ENCODE data around the gene C3orf18. TPM values are rescaled to one million over a fixed set of nuclear protein-coding genes. Genes with fewer than 3 reads are reported as not detected.
A peak's percentile ranks its signal among the peaks of the same experiment; 100 is the strongest.

C3orf18 gene
- total RNA-seq, 5 donors from 2014 or later (not counting 1 experiment from before 2014, with no cell fraction given): 15.3 to 24.7 (median 19.5) TPM

DNA sequence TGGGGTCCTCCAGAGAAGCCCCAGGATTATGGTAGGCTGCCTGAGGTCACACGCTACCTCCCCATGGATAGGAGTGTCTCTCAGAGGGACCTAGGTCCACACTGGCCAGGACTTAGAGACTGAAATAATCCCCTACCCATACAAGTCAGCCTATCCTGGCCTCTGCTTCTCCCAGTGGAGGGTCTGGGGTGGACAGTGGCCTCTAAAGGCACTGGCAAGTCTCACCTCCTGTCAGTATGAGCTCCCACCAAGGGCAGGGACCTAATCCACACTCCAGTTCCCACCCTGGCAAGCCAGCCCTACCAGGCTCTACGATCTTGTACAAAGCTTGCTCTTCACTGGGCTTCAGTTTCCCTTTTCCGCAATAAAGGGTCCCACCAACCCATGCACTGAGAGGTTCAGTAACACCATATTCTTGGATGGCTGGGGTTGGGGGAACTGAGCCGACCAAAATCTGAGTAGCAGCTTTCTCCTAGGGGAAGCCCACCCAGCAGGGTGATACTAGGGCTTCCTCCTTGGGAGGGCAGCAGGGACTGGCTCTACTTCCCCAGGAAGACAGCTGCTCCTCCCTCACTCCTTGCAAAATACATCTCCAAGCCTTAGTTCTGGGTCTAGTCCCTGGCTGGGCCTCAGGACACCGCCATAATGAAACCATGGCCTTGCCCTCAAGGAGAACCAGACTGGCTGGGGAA is 41.7 kb upstream of the C3orf18 start:
- H3K4me1 ChIP-seq (ENCODE audit: control insufficient read depth in 1 of 2, extremely low read depth in 1 of 2, insufficient read depth in 2 of 2, low read length in 2 of 2): peaks cover 58 to 96% of the 10 kb centered on the region in 2 experiments
- Mint-ChIP-seq H3K4me1 (peaks cover 82 to 86% (median 84%) of the 10 kb centered on the region in 3 donors), H3K27ac (peak overlapping the region; percentile 99 to 100), H3K27me3 (no peaks in the 10 kb centered on the region), H3K9me3 (no peaks in the 10 kb centered on the region), H3K36me3 (peaks cover 66% of the 10 kb centered on the region), H3K4me3 (peak overlapping the region; percentile 80 to 96 (median 93))
- no peak for DNase-seq
- H3K27ac ChIP-seq (ENCODE audit: low read length): peak overlapping the region; percentile 58
- peaks cover 3 to 63% of the 10 kb centered on the region in 2 donors for H3K36me3 ChIP-seq (ENCODE audit: control insufficient read depth in 2 of 2, extremely low read depth in 1 of 2, insufficient read depth in 1 of 2, low read length in 1 of 2)
- ChIA-PET CTCF (interaction anchor here (0.6 to 7.8 kb wide), 8 partner anchors 8 to 277 kb away, joined by 3 to 96 read pairs (median 10); partner anchors contain the start of genes C3orf18 (in 2 of the 2) and HEMK1 (in 1 of the 2)), POLR2A (interaction anchor here (0.7 to 1.7 kb wide), 4 partner anchors 16 to 1788 kb away, joined by 4 to 8 read pairs (median 5); no protein-coding TSS in a partner anchor)
- ATAC-seq (replicated peaks in 1 of 4): no peak
- no peaks in the 10 kb centered on the region for H3K27me3 ChIP-seq (replicated peaks in 1 of 2; ENCODE audit: control insufficient read depth in 2 of 2, extremely low read depth in 1 of 2, insufficient read depth in 2 of 2, low read length in 1 of 2)
- H3K4me3 ChIP-seq (ENCODE audit: control insufficient read depth in 1 of 2, extremely low read depth in 1 of 2, low read length in 1 of 2): peak overlapping the region; percentile 82 to 93
- no peaks in the 10 kb centered on the region for H3K9me3 ChIP-seq
- 0% methylated on average over 1 of the region's 5 CpGs for WGBS (ENCODE audit: insufficient coverage)

DNA sequence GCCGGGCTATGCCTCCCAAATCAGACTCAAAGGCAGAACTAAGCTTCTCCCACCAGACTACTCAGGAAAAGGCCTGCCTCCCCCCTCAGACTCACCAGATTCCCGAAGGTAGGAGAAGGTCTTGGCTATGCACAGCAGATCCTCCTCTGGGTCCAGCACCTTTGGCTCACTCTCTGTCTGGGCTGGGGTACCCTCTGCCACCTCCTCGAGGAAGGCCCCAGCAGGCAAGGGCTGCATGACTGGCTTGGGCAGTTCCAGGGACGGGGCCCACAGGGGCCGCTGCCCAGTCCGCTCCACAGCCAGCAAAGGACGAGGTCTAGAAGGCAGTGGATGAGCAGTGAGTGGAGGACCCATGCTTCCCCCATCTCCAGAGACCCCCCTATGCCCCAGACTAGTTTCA is 40.7 kb upstream of the C3orf18 start:
- no peak for ATAC-seq (replicated peaks in 1 of 4)
- H3K36me3 Mint-ChIP-seq: peaks cover 75% of the 10 kb centered on the region
- WGBS (ENCODE audit: insufficient coverage): 21% methylated on average over 3 of the region's 7 CpGs

DNA sequence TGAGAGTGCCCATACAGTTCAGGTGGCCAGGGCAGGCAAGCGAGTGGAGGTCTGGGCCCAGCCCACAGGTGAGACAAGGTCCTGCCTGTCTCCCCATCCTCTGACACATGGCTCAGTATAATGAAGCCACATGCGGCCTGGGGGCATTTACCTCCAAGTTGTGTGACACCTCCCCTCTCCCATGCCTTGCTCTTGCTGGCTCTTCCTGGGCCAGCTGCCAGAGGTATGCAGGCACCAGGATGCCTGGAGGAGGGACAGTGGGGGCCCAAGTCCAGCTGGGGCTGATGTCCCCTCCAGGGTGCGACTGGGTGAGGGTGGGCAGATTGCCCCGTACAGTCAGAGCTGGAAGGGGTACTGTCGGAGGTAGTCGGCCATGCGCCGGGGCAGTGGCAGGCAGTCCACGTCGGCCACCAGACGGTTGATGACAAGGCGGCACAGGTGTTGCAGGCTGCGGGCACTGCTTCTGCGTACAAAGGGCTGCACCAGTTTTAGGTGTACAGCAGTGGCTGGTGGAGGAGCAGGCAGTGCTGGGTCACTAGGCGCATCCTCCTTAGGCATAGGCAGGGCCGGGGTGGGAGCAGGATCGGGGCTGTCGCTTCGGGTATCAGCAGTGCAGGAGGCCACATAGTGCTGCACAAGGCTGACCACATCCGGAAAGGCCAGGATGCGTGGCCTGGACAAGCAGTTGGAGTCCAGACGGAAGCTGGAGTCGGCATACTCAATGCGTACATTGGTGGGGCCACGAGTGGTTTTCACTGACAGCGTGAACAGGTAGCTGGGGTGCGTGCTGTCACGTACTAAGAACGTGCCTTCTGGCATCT is 39.9 kb upstream of the C3orf18 start:
- peaks cover 54 to 96% of the 10 kb centered on the region in 2 experiments for H3K4me1 ChIP-seq (ENCODE audit: control insufficient read depth in 1 of 2, extremely low read depth in 1 of 2, insufficient read depth in 2 of 2, low read length in 2 of 2)
- H3K36me3 Mint-ChIP-seq: peaks cover 75% of the 10 kb centered on the region
- no peaks in the 10 kb centered on the region for H3K27me3 ChIP-seq (replicated peaks in 1 of 2; ENCODE audit: control insufficient read depth in 2 of 2, extremely low read depth in 1 of 2, insufficient read depth in 2 of 2, low read length in 1 of 2)
- H3K27ac ChIP-seq (ENCODE audit: low read length): peak overlapping the region; percentile 58
- 41% methylated on average over 28 of the region's 29 CpGs for WGBS (ENCODE audit: insufficient coverage)
- ATAC-seq (replicated peaks in 1 of 4) (no peak), DNase-seq (no peak)
- CTCF ChIA-PET: interaction anchor here (0.8 to 3.5 kb wide), 2 partner anchors 16 to 35 kb away, joined by 3 to 13 read pairs; no protein-coding TSS in a partner anchor
- peaks cover 84 to 91% (median 87%) of the 10 kb centered on the region in 3 donors for H3K4me1 Mint-ChIP-seq
- peaks cover 3 to 80% of the 10 kb centered on the region in 2 donors for H3K36me3 ChIP-seq (ENCODE audit: control insufficient read depth in 2 of 2, extremely low read depth in 1 of 2, insufficient read depth in 1 of 2, low read length in 1 of 2)
- H3K4me3 Mint-ChIP-seq: peak overlapping the region; percentile 80 to 96 (median 93)
- H3K9me3 ChIP-seq: no peaks in the 10 kb centered on the region
- H3K4me3 ChIP-seq (ENCODE audit: control insufficient read depth in 1 of 2, extremely low read depth in 1 of 2, low read length in 1 of 2): peak overlapping the region; percentile 65 to 93
- no peaks in the 10 kb centered on the region for H3K27me3 Mint-ChIP-seq
- peak overlapping the region; percentile 99 to 100 for H3K27ac Mint-ChIP-seq
- no peaks in the 10 kb centered on the region for H3K9me3 Mint-ChIP-seq
- POLR2A ChIA-PET: interaction anchor here in 1 of 2 donors (1.0 kb wide), 1 partner anchor 14 kb away, joined by 3 read pairs; no protein-coding TSS in a partner anchor

More for the DNA sequence above, 40.7 kb upstream of the C3orf18 start:
- Histone ChIP-seq H3K36me3 (ENCODE audit: control insufficient read depth in 2 of 2, extremely low read depth in 1 of 2, insufficient read depth in 1 of 2, low read length in 1 of 2) (peaks cover 3 to 73% of the 10 kb centered on the region in 2 donors), H3K27ac (ENCODE audit: low read length) (peak overlapping the region; percentile 58), H3K27me3 (replicated peaks in 1 of 2; ENCODE audit: control insufficient read depth in 2 of 2, extremely low read depth in 1 of 2, insufficient read depth in 2 of 2, low read length in 1 of 2) (no peaks in the 10 kb centered on the region), H3K4me3 (ENCODE audit: control insufficient read depth in 1 of 2, extremely low read depth in 1 of 2, low read length in 1 of 2) (peak overlapping the region; percentile 65 to 93), H3K4me1 (ENCODE audit: control insufficient read depth in 1 of 2, extremely low read depth in 1 of 2, insufficient read depth in 2 of 2, low read length in 2 of 2) (peaks cover 54 to 96% of the 10 kb centered on the region in 2 experiments), H3K9me3 (no peaks in the 10 kb centered on the region)
- Mint-ChIP-seq H3K27ac (peak overlapping the region; percentile 99 to 100), H3K4me3 (peak overlapping the region; percentile 80 to 96 (median 93)), H3K9me3 (no peaks in the 10 kb centered on the region), H3K4me1 (peaks cover 83 to 88% (median 84%) of the 10 kb centered on the region in 3 donors), H3K27me3 (no peaks in the 10 kb centered on the region)
- no peak for DNase-seq
- POLR2A ChIA-PET: interaction anchor here in 1 of 2 donors (0.7 to 1.0 kb wide), 2 partner anchors 13 to 1789 kb away, joined by 3 to 8 read pairs; no protein-coding TSS in a partner anchor
- CTCF ChIA-PET: interaction anchor here (0.8 to 3.5 kb wide), 4 partner anchors 17 to 36 kb away, joined by 3 to 17 read pairs (median 13); no protein-coding TSS in a partner anchor

DNA sequence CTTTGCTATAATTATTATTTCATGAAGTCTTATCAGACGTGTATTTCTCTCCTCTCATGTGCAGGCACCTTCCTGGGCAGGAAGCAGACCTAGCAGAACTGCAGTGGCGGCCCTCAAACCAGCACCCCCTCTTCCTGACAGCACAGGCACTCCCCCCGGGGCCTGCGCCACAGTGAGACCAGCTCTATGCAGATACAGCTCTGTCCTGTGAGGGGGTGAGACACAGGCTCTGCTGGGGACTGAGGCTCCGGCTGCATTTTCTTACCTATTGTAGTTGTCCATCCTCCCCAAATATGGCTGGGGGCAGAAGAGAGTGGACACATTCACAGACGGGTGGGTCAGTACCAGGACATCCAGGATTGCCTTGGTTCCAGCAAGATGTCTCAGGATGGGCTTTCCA is 39.0 kb upstream of the C3orf18 start:
- Mint-ChIP-seq H3K9me3 (no peaks in the 10 kb centered on the region), H3K4me3 (peak overlapping the region; percentile 80 to 96 (median 93)), H3K27ac (peak overlapping the region; percentile 99 to 100), H3K27me3 (no peaks in the 10 kb centered on the region), H3K4me1 (peaks cover 86 to 94% (median 89%) of the 10 kb centered on the region in 3 donors), H3K36me3 (peaks cover 72% of the 10 kb centered on the region)
- 20% methylated on average over 1 of the region's 6 CpGs for WGBS (ENCODE audit: insufficient coverage)
- Histone ChIP-seq H3K36me3 (ENCODE audit: control insufficient read depth in 2 of 2, extremely low read depth in 1 of 2, insufficient read depth in 1 of 2, low read length in 1 of 2) (peaks cover 3 to 80% of the 10 kb centered on the region in 2 donors), H3K9me3 (no peaks in the 10 kb centered on the region), H3K4me1 (ENCODE audit: control insufficient read depth in 1 of 2, extremely low read depth in 1 of 2, insufficient read depth in 2 of 2, low read length in 2 of 2) (peaks cover 58 to 97% of the 10 kb centered on the region in 2 experiments), H3K27me3 (replicated peaks in 1 of 2; ENCODE audit: control insufficient read depth in 2 of 2, extremely low read depth in 1 of 2, insufficient read depth in 2 of 2, low read length in 1 of 2) (no peaks in the 10 kb centered on the region), H3K27ac (ENCODE audit: low read length) (peak overlapping the region; percentile 76), H3K4me3 (ENCODE audit: control insufficient read depth in 1 of 2, extremely low read depth in 1 of 2, low read length in 1 of 2) (peak overlapping the region; percentile 65 to 93)
- peak in 24 of 35 experiments; percentile 33 to 72 (median 46) for DNase-seq
- ChIA-PET POLR2A (no interaction called here), CTCF (no interaction called here)
- peak; percentile 18 to 42 (median 38) for ATAC-seq (replicated peaks in 1 of 4)

DNA sequence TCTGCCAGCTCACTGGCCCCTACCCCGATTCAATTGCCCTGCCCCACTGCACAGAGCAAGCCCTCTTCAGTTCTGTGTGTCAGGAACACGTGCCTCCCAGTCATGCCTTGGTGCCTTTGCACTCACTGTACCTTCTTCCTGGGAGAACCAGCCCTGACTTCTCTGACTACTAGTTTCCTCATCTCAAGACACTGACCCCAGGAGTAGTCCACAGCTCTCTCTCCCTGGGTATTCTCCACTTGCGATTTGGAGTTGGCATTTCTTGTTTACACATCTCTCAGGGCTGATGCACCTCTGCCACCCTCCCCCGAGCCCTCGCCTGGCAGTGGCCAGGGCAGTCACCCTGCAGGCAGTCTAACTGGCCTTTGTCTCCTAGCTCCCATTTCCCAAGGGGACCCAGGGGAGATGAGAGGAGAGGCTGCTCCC is 38.4 kb upstream of the C3orf18 start:
- no peaks in the 10 kb centered on the region for H3K9me3 ChIP-seq
- Mint-ChIP-seq H3K36me3 (peaks cover 70% of the 10 kb centered on the region), H3K27ac (peak overlapping the region; percentile 99 to 100), H3K4me1 (peaks cover 93 to 100% (median 95%) of the 10 kb centered on the region in 3 donors), H3K27me3 (no peaks in the 10 kb centered on the region), H3K9me3 (no peaks in the 10 kb centered on the region), H3K4me3 (peak overlapping the region; percentile 80 to 96 (median 93))
- peak overlapping the region; percentile 76 for H3K27ac ChIP-seq (ENCODE audit: low read length)
- ATAC-seq (replicated peaks in 1 of 4): no peak
- no peak for DNase-seq
- ChIA-PET POLR2A (no interaction called here), CTCF (no interaction called here)
- 50% methylated on average over 4 of the region's 5 CpGs for WGBS (ENCODE audit: insufficient coverage)
- no peaks in the 10 kb centered on the region for H3K27me3 ChIP-seq (replicated peaks in 1 of 2; ENCODE audit: control insufficient read depth in 2 of 2, extremely low read depth in 1 of 2, insufficient read depth in 2 of 2, low read length in 1 of 2)
- H3K4me3 ChIP-seq (ENCODE audit: control insufficient read depth in 1 of 2, extremely low read depth in 1 of 2, low read length in 1 of 2): peak overlapping the region; percentile 58 to 93
- peaks cover 65 to 100% of the 10 kb centered on the region in 2 experiments for H3K4me1 ChIP-seq (ENCODE audit: control insufficient read depth in 1 of 2, extremely low read depth in 1 of 2, insufficient read depth in 2 of 2, low read length in 2 of 2)
- peaks cover 3 to 80% of the 10 kb centered on the region in 2 donors for H3K36me3 ChIP-seq (ENCODE audit: control insufficient read depth in 2 of 2, extremely low read depth in 1 of 2, insufficient read depth in 1 of 2, low read length in 1 of 2)
